Stimulated activated CD4-positive, alpha-beta T cell treated with anti-CD3 and anti-CD28 coated beads, Interleukin-12 subunit alpha, Interleukin-12 subunit beta, amount 100 ng/mL, for 24 hours (primary cell): Measurements from ENCODE around the gene ULK2.
"Not testable (repeated sequence)": the region's sequence is repeated elsewhere in the genome, so short reads cannot be mapped to it uniquely, and the experiment has no call there.

Experiments used
- DNase-seq, 2 experiments: peaks; one replicate each; pipeline ENCODE4 v3.0.0-alpha.2; 2020; ENCODE audit warnings: low read depth in 2 of 2

Gene ULK2

DNA sequence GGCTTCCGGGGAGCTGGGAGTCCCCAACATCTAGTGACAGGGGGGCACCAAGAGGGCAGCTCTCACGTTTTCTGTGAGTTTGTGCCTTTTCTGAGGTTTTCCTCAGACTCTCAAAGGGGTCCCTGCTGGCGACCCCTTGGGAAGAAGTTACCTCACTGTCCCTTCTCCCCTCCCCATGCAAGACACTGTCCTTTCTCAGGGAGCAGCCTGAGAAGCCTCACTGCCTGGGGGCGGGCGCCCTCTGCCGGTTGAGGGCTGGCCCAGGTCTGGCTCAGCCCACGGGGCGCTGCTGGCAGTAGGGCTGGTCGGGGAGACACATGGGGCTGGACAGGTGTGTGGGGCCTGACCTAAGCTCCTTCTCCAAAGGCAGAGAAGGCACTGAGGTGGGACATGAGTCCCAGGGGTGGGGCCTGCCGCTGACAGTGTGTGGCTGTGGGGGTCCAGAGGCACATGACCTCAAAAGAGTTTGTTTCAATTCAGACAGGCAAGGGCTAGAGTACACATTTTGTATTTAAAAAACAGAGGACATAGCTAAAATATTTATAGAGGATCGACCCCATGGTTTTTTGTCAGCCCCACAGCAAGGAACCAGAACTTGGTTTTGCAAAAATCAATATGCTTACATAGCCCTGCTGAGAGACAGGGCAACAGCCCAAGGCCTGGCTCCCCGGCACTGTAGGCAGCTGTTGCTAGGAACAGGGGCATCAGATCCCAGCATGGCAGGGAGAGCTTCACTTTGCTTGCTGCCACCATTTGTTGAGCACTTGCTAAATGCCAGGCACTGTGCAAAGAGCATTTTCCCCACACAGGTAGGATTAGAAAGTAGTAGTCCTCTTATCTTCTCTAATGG, 101.1 kb downstream of the ULK2 start:
- DNase-seq: peak; percentile 56 to 77

DNA sequence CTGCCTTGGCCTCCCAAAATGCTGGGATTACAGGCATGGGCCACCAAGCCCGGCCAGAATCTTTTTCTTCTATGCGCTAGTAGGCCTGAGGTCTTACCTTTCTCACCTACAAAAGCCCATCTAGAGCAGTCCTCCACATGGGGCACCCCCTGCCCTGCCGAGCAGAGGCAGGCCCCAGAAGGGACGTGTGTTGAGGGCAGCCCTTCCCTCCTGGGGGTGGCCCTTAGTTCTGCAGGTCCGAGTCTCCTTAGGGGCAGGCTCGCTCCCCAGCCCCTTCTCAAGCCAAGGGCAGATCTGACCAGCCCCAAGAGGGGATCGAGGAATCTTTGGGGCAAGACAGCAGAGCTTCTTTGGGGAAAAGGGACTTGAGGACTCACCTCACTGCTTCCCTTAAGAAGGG, 101.7 kb downstream of the ULK2 start:
- DNase-seq: no peak

DNA sequence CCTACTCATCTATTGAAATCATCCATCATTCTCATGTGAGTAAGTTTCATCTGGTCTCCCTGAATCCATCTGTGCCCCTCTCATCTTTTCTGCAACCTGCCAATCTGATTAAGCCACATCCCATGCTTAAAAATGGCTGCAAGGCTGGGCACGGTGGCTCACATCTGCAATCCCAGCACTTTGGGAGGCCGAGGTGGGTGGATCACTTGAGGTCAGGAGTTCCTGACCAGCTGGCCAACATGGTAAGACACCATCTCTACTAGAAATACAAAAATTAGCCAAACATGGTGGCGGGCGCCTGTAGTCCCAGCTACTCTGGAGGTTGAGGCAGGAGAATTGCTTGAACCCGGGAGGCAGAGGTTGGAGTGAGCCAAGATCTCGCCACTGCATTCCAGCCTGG, 103.7 kb downstream of the ULK2 start:
- DNase-seq: not testable (repeated sequence)

DNA sequence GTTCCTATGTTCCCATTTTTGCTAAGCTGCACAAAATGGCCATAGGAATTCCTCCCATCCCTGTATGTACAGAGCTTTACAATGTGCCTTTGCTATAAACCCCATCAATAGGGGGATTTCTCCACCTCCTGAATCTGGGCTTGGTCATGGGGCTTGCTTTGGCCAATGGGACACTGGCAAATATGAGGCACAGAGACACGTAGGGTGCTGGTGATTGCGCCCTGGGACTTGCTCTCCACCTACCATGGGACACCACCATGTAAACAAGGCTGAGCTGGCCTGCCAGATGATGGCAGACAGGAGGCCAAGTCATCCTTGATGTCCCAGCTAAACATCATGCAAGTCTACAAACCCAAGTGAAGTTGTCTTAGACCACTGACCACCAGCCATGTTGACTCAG, 104.3 kb downstream of the ULK2 start:
- no peak for DNase-seq

DNA sequence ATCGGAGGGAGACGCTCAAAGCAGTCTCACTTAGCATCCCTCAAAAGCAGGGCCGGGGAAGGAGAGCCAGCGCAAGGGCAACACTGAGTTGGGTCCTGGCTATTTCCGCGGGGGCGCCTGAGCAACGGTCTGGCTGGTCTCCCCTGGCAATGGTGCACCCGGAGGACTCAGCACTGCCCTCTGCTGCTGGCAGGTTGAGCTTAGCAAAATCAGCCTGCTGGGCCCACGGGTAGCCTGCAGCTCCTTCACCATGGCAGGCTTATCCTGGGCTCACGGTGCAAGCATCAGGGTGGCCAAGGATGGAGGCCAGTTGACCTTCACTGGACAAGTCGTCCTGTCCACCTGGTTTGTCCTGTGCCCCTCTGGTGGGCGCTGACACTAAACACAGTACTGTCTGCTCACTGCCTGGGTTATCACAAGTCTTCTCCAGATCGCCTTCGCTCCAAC, 105.2 kb downstream of the ULK2 start:
- peak; percentile 26 to 40 for DNase-seq

DNA sequence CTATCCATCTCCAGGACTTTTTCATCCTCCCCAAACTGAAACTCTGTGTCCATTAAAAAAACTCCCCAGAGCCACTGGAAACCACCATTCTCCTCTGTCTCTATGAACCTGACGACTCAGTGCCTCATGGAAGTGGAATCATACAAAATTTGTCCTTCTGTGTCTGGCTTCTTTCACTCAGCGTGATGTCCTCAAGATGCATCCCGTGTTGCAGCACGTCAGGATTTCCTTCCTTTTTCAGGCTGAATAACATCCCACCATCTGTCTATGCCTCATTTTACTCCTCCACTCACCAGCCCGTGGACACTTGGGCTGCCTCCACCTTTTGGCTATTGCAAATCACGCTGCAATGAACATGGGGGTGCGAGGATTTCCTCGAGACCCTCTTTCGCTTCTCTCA, 107.0 kb downstream of the ULK2 start:
- no peak for DNase-seq

DNA sequence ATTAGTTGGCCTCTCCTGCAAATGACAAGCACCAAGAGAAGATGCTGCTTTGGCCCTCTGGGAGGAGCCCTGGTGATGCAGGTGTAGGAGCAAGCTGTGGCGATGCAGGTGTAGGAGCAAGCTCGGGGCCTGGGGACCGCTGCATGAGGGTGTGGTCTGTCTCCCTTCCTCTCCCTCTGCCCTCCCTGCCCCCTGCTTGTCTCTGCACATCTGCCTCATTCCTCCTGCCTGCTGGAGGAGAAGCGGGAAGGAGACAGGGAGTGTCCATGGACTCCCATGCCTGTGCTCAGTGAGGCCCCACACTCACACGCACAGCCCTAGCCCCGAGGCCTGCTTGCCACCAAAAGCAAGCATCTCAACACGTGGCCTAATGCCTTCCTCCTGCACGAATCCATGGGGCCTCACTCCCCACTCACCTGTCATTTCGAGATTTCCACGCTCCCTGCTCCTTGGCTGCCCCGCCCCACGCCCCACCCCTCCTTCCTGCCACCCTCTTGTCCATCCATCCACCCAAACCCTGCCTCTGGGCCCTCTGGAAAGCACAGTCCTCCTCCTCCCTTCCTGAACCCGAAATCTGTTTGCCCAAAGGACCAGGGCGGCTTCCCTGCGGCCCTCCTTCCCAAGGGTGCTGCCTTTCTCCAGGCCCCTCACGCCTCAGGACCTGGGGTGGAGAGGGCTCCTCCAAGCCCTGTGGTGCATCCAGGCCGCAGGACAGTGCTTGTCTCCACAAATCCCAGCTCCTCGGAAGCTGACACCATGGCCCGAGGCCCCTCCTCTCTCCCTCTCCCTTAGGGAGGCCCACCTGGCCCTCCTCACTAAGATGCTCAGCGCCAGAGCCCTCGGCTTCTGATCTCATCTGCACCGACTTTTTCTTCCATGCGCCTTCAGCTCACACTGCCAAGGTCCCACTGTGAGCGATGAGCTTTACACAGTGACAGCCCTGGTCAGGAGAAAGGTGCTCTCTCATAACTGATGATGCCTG, 107.9 kb downstream of the ULK2 start:
- no peak for DNase-seq

DNA sequence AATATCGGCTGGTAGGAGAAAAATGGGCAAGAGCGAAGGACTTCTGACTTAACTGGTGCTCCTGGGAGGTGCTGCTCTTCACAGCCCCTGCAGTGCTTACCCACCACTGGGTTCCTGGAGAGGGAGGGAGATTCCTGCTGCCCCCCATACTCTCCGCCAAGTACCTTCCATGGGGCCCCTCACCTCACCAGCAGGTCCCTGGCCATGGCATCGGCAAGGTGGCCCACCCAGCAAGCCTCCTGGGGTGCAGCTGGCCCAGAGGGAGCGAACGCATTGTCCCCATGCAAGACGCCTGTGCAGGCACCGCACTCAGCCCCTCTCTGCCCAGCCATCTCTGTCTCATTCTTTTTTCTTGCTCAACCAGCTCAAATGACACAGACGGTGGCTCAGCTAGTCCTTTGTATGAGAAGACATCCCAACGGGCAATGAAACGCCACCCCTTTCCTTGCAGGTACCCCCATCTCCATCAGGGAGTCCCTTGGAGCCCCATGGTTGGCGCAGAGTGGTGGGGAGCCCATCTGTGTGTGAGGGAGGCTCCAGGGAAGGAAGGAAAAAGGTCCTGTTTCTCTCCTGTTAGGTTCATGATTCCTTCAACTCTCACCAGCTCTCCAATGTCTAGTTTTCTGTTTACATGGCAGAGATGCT, 110.1 kb downstream of the ULK2 start:
- DNase-seq: no peak

DNA sequence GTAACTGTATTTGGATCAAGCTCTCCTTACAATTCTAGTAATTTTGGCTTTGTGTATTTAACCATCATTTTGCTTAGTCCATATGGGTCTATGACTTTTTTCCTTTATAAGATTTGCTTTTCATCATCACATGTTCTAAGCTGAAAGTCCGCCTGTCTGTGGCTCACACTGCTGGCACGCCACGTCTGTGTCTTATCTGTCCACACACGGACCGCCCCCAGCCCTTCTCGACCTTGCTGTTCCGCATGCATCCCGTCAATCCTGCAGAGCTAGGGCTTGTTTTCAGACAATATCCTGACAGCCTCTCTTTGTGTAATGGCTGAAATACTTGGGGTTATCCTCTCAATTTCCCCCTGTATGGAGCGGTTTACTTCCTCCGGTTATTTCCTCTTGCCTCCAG, 111.2 kb downstream of the ULK2 start:
- DNase-seq: no peak

DNA sequence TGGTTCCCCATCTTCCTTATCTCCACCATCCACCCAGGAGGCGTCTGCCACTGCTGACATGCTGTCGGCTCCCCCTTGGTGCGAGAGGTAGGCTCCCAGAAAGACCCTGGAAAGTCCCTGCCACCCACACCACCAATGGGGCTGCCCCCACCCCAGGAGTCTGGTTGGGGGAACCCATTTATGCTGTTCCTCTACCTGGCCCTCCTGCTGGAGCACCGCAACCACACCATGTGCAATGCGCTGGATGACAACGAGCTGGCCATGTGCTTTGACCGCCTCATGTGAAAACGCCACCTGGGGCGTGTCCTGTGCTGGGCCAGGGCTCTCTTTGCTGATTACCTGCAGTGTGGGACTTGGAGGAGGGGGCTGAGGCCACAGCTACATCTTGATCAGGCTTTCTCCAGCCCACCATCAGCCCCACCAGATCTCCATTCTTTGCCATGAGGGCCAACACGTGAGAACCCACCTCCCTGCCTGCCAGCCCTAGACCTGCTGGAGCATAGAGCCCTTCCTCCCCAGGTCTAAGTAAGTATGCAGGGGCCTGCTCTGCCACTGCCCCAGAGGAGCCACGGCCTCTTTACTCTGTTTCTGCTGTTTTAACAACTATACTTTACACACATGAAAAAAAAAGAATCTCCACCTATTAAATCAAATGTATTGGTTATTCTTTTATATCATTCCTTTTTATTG, 111.8 kb downstream of the ULK2 start:
- no peak for DNase-seq

DNA sequence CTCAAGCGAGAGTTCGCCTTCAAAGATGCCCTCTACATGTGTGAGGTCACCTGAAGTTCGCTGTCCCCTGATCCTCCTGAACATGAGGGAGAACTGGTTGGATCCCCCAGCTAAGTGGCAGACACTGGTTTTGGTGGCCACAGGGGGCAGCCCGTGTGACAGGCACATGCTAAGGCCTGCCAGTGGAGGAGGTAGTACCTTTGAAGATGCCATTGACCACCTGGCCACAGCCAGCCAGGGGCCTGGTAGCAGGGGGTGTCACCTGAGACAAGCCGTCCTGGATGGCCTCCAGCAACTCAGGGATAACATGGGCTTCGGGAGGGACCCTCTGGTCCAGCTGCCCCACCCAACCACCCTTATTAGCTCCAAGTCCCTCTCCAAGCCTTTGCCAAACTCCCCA, 112.3 kb downstream of the ULK2 start:
- DNase-seq: no peak

DNA sequence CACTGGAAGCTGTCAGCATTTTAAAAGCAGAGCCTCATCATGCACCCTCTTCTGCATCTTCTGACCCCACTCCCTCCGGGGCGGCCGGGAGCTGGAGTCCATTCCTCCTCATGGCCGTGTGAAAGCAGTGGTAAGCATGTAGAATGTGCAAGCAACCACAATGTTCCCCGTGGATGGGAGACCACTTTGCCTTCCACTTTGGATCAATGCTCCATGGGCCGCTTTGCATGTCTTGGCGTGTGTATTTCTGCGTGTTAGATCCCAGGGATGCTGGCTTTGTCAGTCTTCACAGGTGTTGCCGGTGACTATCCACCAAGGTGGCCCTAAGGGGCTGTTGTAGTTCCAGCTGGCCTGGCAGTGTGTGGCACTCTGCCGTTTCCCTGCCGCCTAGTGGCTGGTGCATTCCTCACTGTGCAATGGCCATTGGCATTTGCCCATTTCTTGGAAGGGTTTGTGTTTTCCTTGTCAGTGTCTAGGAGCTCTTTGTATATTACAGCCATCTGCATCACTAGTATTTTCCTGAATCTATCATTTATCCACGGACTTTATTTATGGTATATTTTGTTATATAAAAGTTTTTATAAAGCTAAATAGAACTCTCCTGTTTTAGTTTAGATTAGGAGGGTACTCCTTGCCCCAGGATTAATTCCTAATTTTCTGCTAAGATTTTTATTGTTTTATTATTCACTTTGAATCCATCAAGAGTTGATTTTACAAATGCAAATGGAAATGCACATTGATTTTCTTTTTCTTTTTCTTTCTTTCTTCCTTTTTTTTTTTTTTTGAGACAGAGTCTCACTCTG, 113.9 kb downstream of the ULK2 start:
- no peak for DNase-seq

DNA sequence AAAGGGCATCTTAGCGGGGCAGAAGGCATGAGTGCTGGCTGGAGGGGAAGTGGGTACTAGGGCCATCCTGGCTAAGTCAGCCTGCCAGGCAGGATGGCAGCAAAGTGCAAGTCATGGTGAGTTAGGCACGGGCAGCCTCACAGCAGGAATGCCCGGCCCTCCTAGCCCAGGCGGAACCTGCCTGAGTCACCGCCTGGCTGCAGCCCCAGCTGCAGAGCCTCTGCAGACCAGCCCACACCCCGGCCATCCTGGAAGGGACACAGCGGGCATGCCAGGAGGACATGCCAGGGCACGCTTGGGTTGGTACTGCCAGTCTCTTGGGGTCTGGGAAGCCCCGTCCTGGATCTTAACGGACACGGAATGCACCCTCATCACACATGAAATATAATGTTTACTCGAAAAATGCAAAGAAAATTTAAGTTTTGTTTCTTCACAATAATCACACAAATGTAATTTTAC, 114.7 kb downstream of the ULK2 start:
- no peak for DNase-seq

DNA sequence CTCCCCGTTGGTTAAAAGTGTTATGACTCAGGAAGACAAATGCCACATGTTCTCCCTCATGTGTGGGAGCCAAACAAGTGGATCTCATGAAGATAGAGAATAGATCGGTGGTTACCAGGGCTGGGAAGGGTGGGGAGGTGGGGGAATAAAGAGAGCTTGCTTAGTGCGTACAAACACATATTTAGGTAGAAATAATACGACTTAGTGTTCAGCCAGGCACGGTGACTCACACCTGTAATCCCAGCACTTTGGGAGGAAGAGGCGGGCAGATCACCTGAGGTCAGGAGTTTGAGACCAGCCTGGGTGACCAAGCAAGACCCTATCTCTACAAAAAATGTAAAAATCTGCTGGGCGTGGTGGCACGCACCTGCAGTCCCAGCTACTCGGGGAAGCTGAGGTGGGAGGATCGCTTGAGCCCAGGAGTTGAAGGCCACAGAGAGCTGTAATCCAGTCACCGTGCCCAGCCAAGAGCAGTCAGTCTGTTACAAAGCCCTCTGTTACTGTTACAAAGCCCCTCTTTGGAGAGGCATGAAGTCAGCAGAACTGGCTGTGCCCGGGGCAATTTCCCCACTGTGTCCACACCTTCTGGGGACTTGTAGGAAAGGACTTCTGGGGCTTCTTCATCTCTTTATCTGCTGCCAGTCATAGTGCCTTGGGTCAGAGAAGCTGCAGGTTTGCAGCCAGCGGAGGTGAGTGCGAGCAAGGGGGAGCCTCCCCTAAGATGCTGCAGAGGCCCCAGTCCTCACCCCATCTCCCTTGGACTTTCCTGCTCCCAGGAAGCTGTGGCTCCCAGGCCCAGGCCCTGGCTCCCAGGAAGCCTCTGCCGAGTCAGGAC, 115.3 kb downstream of the ULK2 start:
- DNase-seq: no peak

DNA sequence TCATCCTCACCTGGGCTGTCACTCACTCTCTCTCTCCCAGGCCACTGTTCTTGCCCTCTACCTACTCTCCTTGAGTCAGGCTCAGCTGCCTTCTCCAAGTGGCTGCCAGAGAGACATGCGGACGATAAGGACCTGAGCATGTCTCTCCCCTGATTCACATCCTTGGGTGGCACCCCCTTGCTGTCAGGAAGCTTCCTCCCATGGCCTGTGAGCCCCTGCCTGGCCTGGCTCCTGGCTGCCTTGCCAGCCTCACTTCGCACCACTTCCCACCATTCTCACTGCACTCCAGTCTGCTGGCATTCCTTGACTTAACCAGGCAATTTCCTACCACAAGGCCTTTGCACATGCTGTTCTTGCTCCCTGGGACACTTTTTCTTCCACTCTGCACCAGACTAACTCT, 116.9 kb downstream of the ULK2 start:
- no peak for DNase-seq

DNA sequence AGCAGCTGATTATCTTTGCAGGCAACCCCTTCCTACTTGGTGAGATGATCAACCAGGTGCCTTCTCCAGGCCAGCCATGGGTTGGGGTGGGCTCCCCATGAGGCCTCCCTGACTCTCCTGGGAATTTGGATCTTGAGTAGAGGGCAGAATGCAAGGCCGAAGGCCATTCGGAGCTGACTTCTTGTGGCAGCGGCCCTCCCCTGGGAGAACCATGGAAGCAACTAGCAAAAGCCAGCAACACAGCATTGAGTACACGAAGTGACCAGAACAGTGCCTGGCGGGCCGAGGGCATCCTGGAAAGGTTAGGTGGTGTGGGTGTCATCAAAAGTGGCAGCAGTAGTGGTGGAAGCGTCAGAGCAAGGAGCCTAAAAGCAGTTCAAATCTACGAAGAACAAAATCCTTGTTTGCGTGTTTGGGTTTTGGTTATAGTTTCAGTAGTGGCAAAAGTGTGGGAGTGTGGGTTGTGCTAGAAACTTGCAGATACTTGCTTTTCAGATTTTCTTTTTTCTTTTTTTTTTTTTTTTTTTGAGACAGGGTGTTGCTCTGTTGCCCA, 117.6 kb downstream of the ULK2 start:
- no peak for DNase-seq

DNA sequence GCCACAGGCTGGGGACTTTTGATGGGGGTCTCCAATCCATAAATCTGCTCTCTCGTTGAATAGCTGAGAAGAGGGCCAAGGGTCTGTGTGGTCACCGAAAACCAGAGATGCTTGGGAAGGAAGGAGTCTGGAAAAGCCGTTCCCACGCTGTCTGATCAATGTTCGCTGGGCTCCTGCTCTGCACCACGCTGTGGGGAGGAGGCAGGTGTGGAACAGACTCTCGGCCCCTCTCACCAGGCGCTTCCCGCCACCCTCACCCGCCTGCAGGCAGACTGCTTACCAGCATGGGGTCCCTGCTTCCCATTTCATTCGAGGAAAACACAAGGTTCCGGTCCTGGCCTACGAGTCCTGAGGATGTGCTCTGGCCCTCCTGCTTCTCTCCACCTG, 118.9 kb downstream of the ULK2 start:
- no peak for DNase-seq

DNA sequence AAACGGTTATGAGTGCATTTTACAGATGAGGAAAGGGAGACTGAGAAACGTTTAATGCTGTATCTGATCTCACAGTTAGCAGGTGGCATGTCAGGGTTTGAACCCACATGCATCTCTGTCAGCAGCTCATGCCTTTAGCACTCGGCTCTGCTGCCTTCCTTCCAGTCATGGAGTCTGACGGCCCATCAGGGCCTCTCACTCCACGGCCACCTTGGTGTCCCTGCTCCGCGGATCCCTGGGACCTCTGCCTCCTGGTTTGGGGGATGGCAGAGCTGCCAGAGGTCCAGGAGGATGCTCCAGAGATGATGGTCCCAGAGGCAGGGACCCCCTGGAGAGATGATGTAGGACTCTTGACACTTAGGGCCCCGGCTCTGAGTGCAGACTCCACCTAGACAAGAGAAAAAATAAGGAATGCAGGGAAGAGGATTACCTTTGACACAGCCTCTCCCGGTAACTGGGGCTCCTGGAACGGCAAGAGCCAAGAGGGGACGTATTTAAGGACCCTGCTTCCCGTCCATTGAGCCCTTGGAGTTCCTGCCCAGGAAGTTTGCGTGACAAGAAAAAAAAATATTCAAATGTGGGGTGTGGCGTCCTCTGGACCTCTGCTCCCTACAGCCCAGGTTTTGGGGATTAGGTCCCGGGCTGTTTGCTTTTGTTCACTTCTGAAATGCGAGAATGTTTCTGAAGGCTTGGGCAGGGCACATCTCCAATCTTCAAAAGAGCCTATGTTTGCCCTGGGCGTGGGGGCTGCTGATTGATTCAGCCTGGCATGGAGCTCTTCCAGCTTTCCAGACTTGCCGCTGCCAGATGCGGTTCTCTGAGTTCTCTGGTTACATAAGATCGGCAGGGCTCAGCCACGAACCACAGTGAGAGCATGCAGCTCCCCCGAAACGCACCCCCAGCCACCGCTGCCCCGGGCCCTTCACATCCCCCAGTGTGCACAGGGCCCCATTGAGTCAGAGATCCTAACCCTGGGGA, 119.6 kb downstream of the ULK2 start, which contains the start of gene ALDH3A1:
Gene ALDH3A1, minus strand, starts transcription at position 470 of the 978 bp plus-strand sequence. CDS start 3,169 bp downstream, outside the sequence.
- no peak for DNase-seq
